ENCODE data around the gene GCH1.

Gene GCH1

DNA sequence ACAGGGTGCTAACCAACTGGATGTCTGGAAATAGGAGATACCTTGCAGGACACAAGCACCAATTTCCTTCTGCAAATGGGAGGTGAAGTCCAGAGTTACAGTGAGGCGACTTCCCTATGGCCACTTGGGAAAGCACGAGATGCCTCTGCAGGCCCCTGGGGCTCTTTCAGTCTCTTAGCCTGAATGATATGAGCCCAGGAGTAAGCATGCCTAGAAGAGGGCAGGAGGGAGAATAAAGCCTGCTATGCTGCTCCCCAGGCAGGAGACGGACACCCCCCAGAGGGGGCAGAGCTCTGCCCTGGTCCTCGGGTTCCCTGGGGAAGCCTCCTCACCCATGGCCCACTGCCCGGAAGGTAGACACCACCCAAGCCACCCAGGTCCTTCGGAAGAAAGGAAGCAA, 105.1 kb downstream of the GCH1 start:
- no peak for DNase-seq (ENCODE audit: low spot score)

DNA sequence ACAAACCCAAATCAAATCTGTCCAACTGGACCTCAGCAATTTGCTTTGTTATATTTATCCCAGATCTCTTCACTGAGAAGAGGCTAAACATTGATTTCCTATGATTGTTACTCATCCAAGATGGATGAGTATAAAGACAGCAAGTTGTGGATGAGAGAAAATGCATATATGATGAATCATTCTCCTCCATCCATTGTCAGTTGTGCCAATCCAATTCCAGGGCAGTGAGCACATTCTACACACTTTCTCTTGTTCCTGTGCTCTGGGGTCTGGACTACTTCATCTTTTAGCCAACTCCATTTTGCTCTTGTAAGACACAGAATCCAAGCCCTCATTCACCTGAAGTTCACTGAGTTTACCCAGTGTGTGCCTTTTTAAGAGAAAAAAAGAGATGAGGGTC, 105.7 kb downstream of the GCH1 start:
- DNase-seq (ENCODE audit: low spot score): no peak

DNA sequence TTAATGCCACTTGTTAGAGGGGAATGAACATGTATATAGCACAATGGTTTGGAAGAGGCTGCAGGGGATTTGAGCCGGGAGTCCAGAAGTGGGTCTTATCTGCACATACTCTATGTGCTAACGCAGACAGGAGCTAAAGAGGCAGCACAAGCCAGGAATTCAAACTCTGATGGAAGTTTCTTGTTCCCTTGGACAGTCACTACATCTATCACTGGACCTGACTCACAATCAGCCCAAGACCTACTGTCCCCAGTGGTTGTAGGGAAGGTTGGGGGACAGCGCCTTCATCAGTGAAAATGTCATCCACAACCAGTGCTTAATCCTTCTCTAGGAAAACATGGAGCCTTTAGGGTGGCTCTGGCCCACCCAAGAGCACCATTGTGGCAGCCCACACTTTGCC, 107.8 kb downstream of the GCH1 start:
- DNase-seq (ENCODE audit: low spot score): no peak

DNA sequence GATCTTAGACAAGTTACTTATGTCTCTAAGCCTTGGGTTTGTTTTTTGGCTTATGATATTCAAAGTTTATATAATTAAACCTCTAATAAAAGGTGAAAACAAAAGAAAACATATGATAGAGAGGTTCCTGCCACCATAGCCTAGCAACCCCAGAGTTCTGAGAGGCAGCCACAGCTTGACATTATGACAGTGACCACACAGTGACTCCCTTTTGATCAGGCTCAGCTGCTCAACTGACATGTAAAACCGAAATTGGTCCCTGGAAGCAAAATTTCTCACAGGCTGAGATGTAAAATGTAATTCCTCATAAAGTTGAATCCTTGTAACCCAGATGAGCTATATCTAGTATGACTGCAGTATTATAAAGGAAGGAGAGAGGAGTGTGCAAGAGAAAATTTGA, 108.5 kb downstream of the GCH1 start:
- no peak for DNase-seq (ENCODE audit: low spot score)

GRCh38 chr14:54792288-54792687, 110.3 kb downstream of the GCH1 start:
- no peak for DNase-seq (ENCODE audit: low spot score)
